Liver (tissue), 9 donors: ENCODE data around the gene NPPB. TPM values are rescaled to one million over a fixed set of nuclear protein-coding genes. Genes with fewer than 3 reads are reported as not detected.
A peak's percentile ranks its signal among the peaks of the same experiment; 100 is the strongest.

ENCODE experiments used
- DNase-seq: peaks from one replicate; pipeline ENCODE4 v3.0.0-alpha.2; 2017; ENCODE audit warnings: low spot score
- H3K27ac ChIP-seq, 2 donors: one replicate each; pipeline ENCODE4 v1.7.0; 2013; ENCODE audit warnings: inconsistent platforms in 2 of 2, low read length in 2 of 2, control low read depth in 1 of 2, low read depth in 1 of 2, mild to moderate bottlenecking in 1 of 2
- H3K27me3 ChIP-seq, 4 donors: one replicate each; pipeline versions ENCODE4 v1.6.1 to v1.7.0; 2013; ENCODE audit warnings: low read length in 3 of 4, inconsistent platforms in 1 of 4, mild to moderate bottlenecking in 1 of 4, moderate library complexity in 1 of 4; ENCODE audit not compliant: control insufficient read depth in 4 of 4, insufficient read depth in 4 of 4
- H3K36me3 ChIP-seq, 4 donors: one replicate each; pipeline versions ENCODE4 v1.6.1 to v1.7.0; 2013; ENCODE audit warnings: low read length in 3 of 4, mild to moderate bottlenecking in 3 of 4, low read depth in 1 of 4, moderate library complexity in 1 of 4; ENCODE audit not compliant: control insufficient read depth in 4 of 4, insufficient read depth in 3 of 4
- H3K4me1 ChIP-seq, 4 donors: one replicate each; pipeline versions ENCODE4 v1.6.1 to v1.7.0; 2013; ENCODE audit warnings: low read length in 3 of 4, mild to moderate bottlenecking in 3 of 4, moderate library complexity in 1 of 4; ENCODE audit not compliant: control insufficient read depth in 4 of 4, insufficient read depth in 4 of 4
- H3K4me3 ChIP-seq, 3 donors: one replicate each; pipeline versions ENCODE4 v1.6.1 to v1.7.0; 2013; ENCODE audit warnings: low read length in 3 of 3, control low read depth in 1 of 3, low read depth in 1 of 3, mild to moderate bottlenecking in 1 of 3
- H3K9ac ChIP-seq, 2 donors: one replicate each; pipeline ENCODE4 v1.7.0; 2013; ENCODE audit warnings: low read length in 2 of 2, mild to moderate bottlenecking in 2 of 2, moderate library complexity in 2 of 2, control low read depth in 1 of 2, low read depth in 1 of 2
- H3K9me3 ChIP-seq, 4 donors: one replicate each; pipeline versions ENCODE4 v1.6.1 to v1.7.0; 2013; ENCODE audit warnings: low read length in 3 of 4; ENCODE audit not compliant: control insufficient read depth in 4 of 4
- ATF3 ChIP-seq: IDR thresholded peaks from 2 replicates; pipeline ENCODE4 v1.6.1; 2016; ENCODE audit warnings: antibody characterized with exemption
- CTCF ChIP-seq: fragments of 150-350 bp; IDR thresholded peaks from 2 replicates; pipeline ENCODE4 v1.5.1; 2017; ENCODE audit warnings: improper control_type of control experiment, low read depth, low read length; ENCODE audit not compliant: missing input control
- EGR1 ChIP-seq, 2 donors: IDR thresholded peaks; 2 replicates each; pipeline ENCODE4 v1.6.1; 2016 to 2018; ENCODE audit warnings: antibody characterized with exemption in 2 of 2, low read depth in 2 of 2
- FOXA1 ChIP-seq: IDR thresholded peaks from 2 replicates; pipeline ENCODE4 v1.6.1; 2016; ENCODE audit warnings: antibody characterized with exemption
- FOXA2 ChIP-seq: IDR thresholded peaks from 2 replicates; pipeline ENCODE4 v1.6.1; 2016; ENCODE audit warnings: antibody characterized with exemption
- HNF4A ChIP-seq, 2 donors: conservative IDR thresholded peaks; 2 replicates each; pipeline ENCODE4 v1.6.1; 2016; ENCODE audit warnings: antibody characterized with exemption in 2 of 2, mild to moderate bottlenecking in 2 of 2
- JUND ChIP-seq, 2 donors: IDR thresholded peaks; 2 replicates each; pipeline ENCODE4 v1.6.1; 2016; ENCODE audit warnings: antibody characterized with exemption in 2 of 2
- MAX ChIP-seq: IDR thresholded peaks from 2 replicates; pipeline ENCODE4 v1.6.1; 2016; ENCODE audit warnings: antibody characterized with exemption
- NR2F2 ChIP-seq: IDR thresholded peaks from 2 replicates; pipeline ENCODE4 v1.6.1; 2016; ENCODE audit warnings: antibody characterized with exemption
- RAD21 ChIP-seq, 2 donors: IDR thresholded peaks; 2 replicates each; pipeline ENCODE4 v1.6.1; 2016; ENCODE audit warnings: antibody characterized with exemption in 2 of 2, mild to moderate bottlenecking in 2 of 2
- REST ChIP-seq: IDR thresholded peaks from 2 replicates; pipeline ENCODE4 v1.6.1; 2016; ENCODE audit warnings: antibody characterized with exemption, mild to moderate bottlenecking
- SP1 ChIP-seq: IDR thresholded peaks from 2 replicates; pipeline ENCODE4 v1.6.1; 2018; ENCODE audit warnings: antibody characterized with exemption, mild to moderate bottlenecking
- TAF1 ChIP-seq: conservative IDR thresholded peaks from 2 replicates; pipeline ENCODE4 v1.6.1; 2016; ENCODE audit warnings: antibody characterized with exemption, mild to moderate bottlenecking
- YY1 ChIP-seq: IDR thresholded peaks from 2 replicates; pipeline ENCODE4 v1.6.1; 2016; ENCODE audit warnings: antibody characterized with exemption, mild to moderate bottlenecking
- ZBTB33 ChIP-seq: IDR thresholded peaks from 2 replicates; pipeline ENCODE4 v1.6.1; 2016; ENCODE audit warnings: antibody characterized with exemption
- WGBS: extraction: QIAGEN DNeasy Blood & Tissue Kit; methylation state at CpG from one replicate; pipeline ENCODE4 v1.1.7; 2013; 5-methylcytosine and 5-hydroxymethylcytosine counted together
- polyA plus RNA-seq, 2 donors: library from polyadenylated mRNA; stranded (reverse) in 1 of 2; unstranded in 1 of 2; fragments of 200-250 nt in 1 of 2; fragments of >200 nt in 1 of 2; fragmentation: Nextera tagmentation in 1 of 2; extraction: Ambion mirVana in 1 of 2; gene quantifications; one replicate each; pipeline versions ENCODE4 v1.2.1 to v1.2.3, GENCODE V29; 2013 to 2015
- total RNA-seq, 2 donors: library from RNA; depleted of rRNA; stranded (reverse); fragments of >200 nt; gene quantifications; one replicate each; pipeline ENCODE4 v1.2.3, GENCODE V29; 2014
- donor health status: healthy.
- donor health status: healthy.
- donor health status: healthy.
- donor health status: healthy.
- donor health status: healthy.

Gene NPPB
- total and polyA plus RNA-seq, 4 donors = not detected

- peaks cover 0 to 2% (median 0%) of the 10 kb centered on the region in 4 donors for H3K27me3 ChIP-seq
- no peak for DNase-seq
Measured at GRCh38 chr1:11898831-11899467, 40.2 kb upstream of the NPPB start.

GRCh38 chr1:11898086-11898785 lies 39.5 kb upstream of the NPPB start:
- no peak for DNase-seq
- Histone ChIP-seq H3K4me3 (no peak overlapping the region), H3K36me3 (no peaks in the 10 kb centered on the region), H3K9me3 (no peaks in the 10 kb centered on the region), H3K4me1 (peaks cover 0 to 4% (median 2%) of the 10 kb centered on the region in 4 donors), H3K9ac (no peak overlapping the region), H3K27me3 (peaks cover 0 to 2% (median 0%) of the 10 kb centered on the region in 4 donors), H3K27ac (no peak overlapping the region)
- 27% methylated on average over 38 of the region's 38 CpGs for WGBS
- TF ChIP-seq ATF3 (no peak), ZBTB33 (no peak), JUND (IDR thresholded peaks at IDR 0.05) (no peak), FOXA2 (no peak), RAD21 (IDR thresholded peaks at IDR 0.05) (no peak), FOXA1 (no peak), SP1 (no peak), CTCF (no peak), MAX (no peak), TAF1 (no peak), YY1 (no peak), EGR1 (IDR thresholded peaks at IDR 0.05; ENCODE audit: low read depth in 2 of 2) (no peak), NR2F2 (no peak), REST (no peak), HNF4A (conservative IDR thresholded peaks at IDR 0.05) (no peak)

More at GRCh38 chr1:11898831-11899467, 40.2 kb upstream of the NPPB start:
- H3K4me3 ChIP-seq = no peak overlapping the region
- no peaks in the 10 kb centered on the region for H3K9me3 ChIP-seq
- TF ChIP-seq REST (peak; percentile 96), TAF1 (no peak)
- H3K9ac ChIP-seq = no peak overlapping the region
- no peak overlapping the region for H3K27ac ChIP-seq
- WGBS = 20% methylated on average over 26 of the region's 26 CpGs
- no peaks in the 10 kb centered on the region for H3K36me3 ChIP-seq
- H3K4me1 ChIP-seq = peaks cover 0 to 4% (median 0%) of the 10 kb centered on the region in 4 donors
